RWPE2 (cell line): ENCODE data around the gene SGF29.

Source experiments
- ATAC-seq: fragments of 200-7000 bp; cut with Tn5 transposase; 3 replicates; pipeline ENCODE4 v1.9.1; 2021; ENCODE audit warnings: low read depth
- DNase-seq: peaks from one replicate; pipeline ENCODE4 v3.0.0-alpha.2; 2020; ENCODE audit warnings: low spot score
- H3K27ac ChIP-seq: fragments of 450-650 bp; 2 replicates; pipeline ENCODE4 v1.5.1; 2017; ENCODE audit warnings: mild to moderate bottlenecking; ENCODE audit not compliant: poor library complexity, severe bottlenecking
- H3K27me3 ChIP-seq: fragments of 250-450 bp; sonication (Bioruptor Pico); 2 replicates; pipeline ENCODE4 v1.5.1; 2021; ENCODE audit warnings: mild to moderate bottlenecking, moderate library complexity; ENCODE audit not compliant: insufficient read depth, poor library complexity, severe bottlenecking
- H3K36me3 ChIP-seq: fragments of 250-450 bp; sonication (Bioruptor Pico); 2 replicates; pipeline ENCODE4 v1.5.1; 2020; ENCODE audit warnings: low read depth, mild to moderate bottlenecking, moderate library complexity
- H3K4me1 ChIP-seq: fragments of 250-450 bp; sonication (Bioruptor Pico); 2 replicates; pipeline ENCODE4 v1.5.1; 2021; ENCODE audit warnings: mild to moderate bottlenecking, moderate library complexity; ENCODE audit not compliant: insufficient read depth, poor library complexity, severe bottlenecking
- H3K4me3 ChIP-seq: fragments of 250-450 bp; sonication (Bioruptor Pico); 2 replicates; pipeline ENCODE4 v1.5.1; 2021; ENCODE audit warnings: mild to moderate bottlenecking, moderate library complexity; ENCODE audit not compliant: severe bottlenecking
- H3K9me3 ChIP-seq: fragments of 250-450 bp; sonication (Bioruptor Pico); 2 replicates; pipeline ENCODE4 v1.5.1; 2021; ENCODE audit warnings: mild to moderate bottlenecking, moderate library complexity; ENCODE audit not compliant: severe bottlenecking
- CTCF ChIP-seq: fragments of 450-650 bp; IDR thresholded peaks from one replicate; pipeline ENCODE4 v1.5.1; 2017; ENCODE audit warnings: mild to moderate bottlenecking, moderate library complexity; ENCODE audit not compliant: poor library complexity, severe bottlenecking

The SGF29 gene

GRCh38 chr16:28602529-28602928 is 48.8 kb downstream of the SGF29 start:
- ATAC-seq: no peak
- H3K36me3 ChIP-seq: no peaks in the 10 kb centered on the region
- no peak for TF ChIP-seq CTCF
- H3K27me3 ChIP-seq: no peaks in the 10 kb centered on the region
- H3K27ac ChIP-seq: no peak overlapping the region
- H3K4me3 ChIP-seq: no peak overlapping the region
- no peaks in the 10 kb centered on the region for H3K9me3 ChIP-seq
- no peaks in the 10 kb centered on the region for H3K4me1 ChIP-seq
- DNase-seq: no peak

- no peak for TF ChIP-seq CTCF
- Histone ChIP-seq H3K27ac (no peak overlapping the region), H3K4me1 (no peaks in the 10 kb centered on the region), H3K36me3 (no peaks in the 10 kb centered on the region), H3K27me3 (no peaks in the 10 kb centered on the region), H3K9me3 (no peaks in the 10 kb centered on the region), H3K4me3 (no peak overlapping the region)
- DNase-seq (no peak), ATAC-seq (no peak)
Observed at GRCh38 chr16:28603381-28604185, 49.9 kb downstream of the SGF29 start.

- ATAC-seq (no peak), DNase-seq (no peak)
- Histone ChIP-seq H3K27me3 (no peaks in the 10 kb centered on the region), H3K27ac (no peak overlapping the region), H3K9me3 (no peaks in the 10 kb centered on the region), H3K4me3 (no peak overlapping the region), H3K36me3 (no peaks in the 10 kb centered on the region), H3K4me1 (no peaks in the 10 kb centered on the region)
- no peak for TF ChIP-seq CTCF
Observed at GRCh38 chr16:28604186-28604565, 50.5 kb downstream of the SGF29 start.

GRCh38 chr16:28606291-28607115 is 52.8 kb downstream of the SGF29 start:
- H3K27me3 ChIP-seq: no peaks in the 10 kb centered on the region
- H3K4me1 ChIP-seq: no peaks in the 10 kb centered on the region
- H3K27ac ChIP-seq: no peak overlapping the region
- no peaks in the 10 kb centered on the region for H3K36me3 ChIP-seq
- H3K9me3 ChIP-seq: no peaks in the 10 kb centered on the region
- no peak overlapping the region for H3K4me3 ChIP-seq
- no peak for ATAC-seq
- no peak for TF ChIP-seq CTCF
- DNase-seq: no peak
